HepG2 (cell line): Measurements from ENCODE around the gene DCST2. TPM values are rescaled to one million over a fixed set of nuclear protein-coding genes. Genes with fewer than 3 reads are reported as not detected.

Source experiments
- AKNA ChIP-seq: sonication (generic); formaldehyde crosslinking; IDR thresholded peaks from 2 replicates; pipeline ENCODE4 v1.4.0; 2020; ENCODE audit warnings: missing genetic modification reagents, borderline replicate concordance
- CBX1 ChIP-seq: IDR thresholded peaks from one replicate; pipeline ENCODE4 v1.6.1; 2016; ENCODE audit warnings: antibody characterized with exemption, low read depth
- ELF4 ChIP-seq: sonication (generic); formaldehyde crosslinking; IDR thresholded peaks from 2 replicates; pipeline ENCODE4 v1.5.0; 2020; ENCODE audit warnings: missing genetic modification reagents, mild to moderate bottlenecking, moderate library complexity, borderline replicate concordance
- GZF1 ChIP-seq: sonication (generic); formaldehyde crosslinking; IDR thresholded peaks from 2 replicates; pipeline ENCODE4 v1.5.1; 2020; ENCODE audit warnings: mild to moderate bottlenecking, missing genetic modification reagents
- JARID2 ChIP-seq: sonication (generic); formaldehyde crosslinking; IDR thresholded peaks from 2 replicates; pipeline ENCODE4 v1.8.1; 2023; ENCODE audit warnings: missing genetic modification reagents, inconsistent platforms; ENCODE audit not compliant: insufficient replicate concordance
- KDM6A ChIP-seq: IDR thresholded peaks from 2 replicates; pipeline ENCODE4 v1.6.1; 2016; ENCODE audit warnings: low read depth
- MIXL1 ChIP-seq: IDR thresholded peaks from 2 replicates; pipeline ENCODE4 v1.6.1; 2016
- MXD4 ChIP-seq: IDR thresholded peaks from 2 replicates; pipeline ENCODE4 v1.6.1; 2016; ENCODE audit warnings: mild to moderate bottlenecking, missing biosample characterization, missing genetic modification reagents
- NCOR1 ChIP-seq: fragments of 200-600 bp; sonication (generic); IDR thresholded peaks from 2 replicates; pipeline ENCODE4 v1.7.0; 2017; ENCODE audit warnings: antibody characterized with exemption, low read length, borderline replicate concordance
- NFE2L1 ChIP-seq: sonication (generic); formaldehyde crosslinking; IDR thresholded peaks from 2 replicates; pipeline ENCODE4 v1.4.0; 2020; ENCODE audit warnings: missing genetic modification reagents, mild to moderate bottlenecking, borderline replicate concordance
- SNAPC2 ChIP-seq: sonication (generic); formaldehyde crosslinking; IDR thresholded peaks from 2 replicates; pipeline ENCODE4 v1.8.1; 2022; ENCODE audit warnings: mild to moderate bottlenecking, missing genetic modification reagents
- TARDBP ChIP-seq: sonication (generic); formaldehyde crosslinking; IDR thresholded peaks from 2 replicates; pipeline ENCODE4 v1.8.0; 2022; ENCODE audit warnings: mild to moderate bottlenecking, missing genetic modification reagents
- ZNF121 ChIP-seq: sonication (generic); formaldehyde crosslinking; IDR thresholded peaks from 2 replicates; pipeline ENCODE4 v1.5.0; 2020; ENCODE audit warnings: mild to moderate bottlenecking, missing genetic modification reagents
- ZNF260 ChIP-seq: sonication (generic); formaldehyde crosslinking; IDR thresholded peaks from 2 replicates; pipeline ENCODE4 v1.4.0; 2020; ENCODE audit warnings: missing genetic modification reagents, low read depth, mild to moderate bottlenecking, borderline replicate concordance
- ZNF329 ChIP-seq: sonication (generic); formaldehyde crosslinking; IDR thresholded peaks from 2 replicates; pipeline ENCODE4 v1.9.0; 2021; ENCODE audit warnings: low read depth, mild to moderate bottlenecking, missing genetic modification reagents
- polyA plus RNA-seq, 8 experiments: library from polyadenylated mRNA; depleted of rRNA in 3 of 8; stranded (reverse) in 7 of 8; unstranded in 1 of 8; fragments of >200 nt; fragmentation: Illumina TruSeq in 4 of 8; extraction: Trizol in 4 of 8; gene quantifications; 2 replicates each; pipeline versions ENCODE4 v1.2.1 to v1.2.3, GENCODE V29; 2011 to 2016; ENCODE audit warnings: low read depth in 4 of 8, missing spikeins in 1 of 8, mixed read lengths in 1 of 8; ENCODE audit not compliant: insufficient read depth in 1 of 8
- total RNA-seq, 5 experiments: library from RNA; depleted of rRNA; stranded (reverse); fragments of >200 nt; fragmentation: Illumina TruSeq; extraction: Trizol; gene quantifications; 2 replicates each; pipeline ENCODE4 v1.2.3, GENCODE V29; 2016; ENCODE audit warnings: low read depth in 1 of 5
- TF ChIP-seq, protein P1 (sequence below): sonication (generic); formaldehyde crosslinking; IDR thresholded peaks from 2 replicates; pipeline ENCODE4 v1.9.0; 2022; ENCODE audit warnings: missing genetic modification reagents, mild to moderate bottlenecking, borderline replicate concordance
- TF ChIP-seq, protein P2 (sequence below): sonication (generic); formaldehyde crosslinking; IDR thresholded peaks from 2 replicates; pipeline ENCODE4 v1.4.0; 2020; ENCODE audit warnings: missing genetic modification reagents, borderline replicate concordance

The DCST2 gene
- total and polyA plus RNA-seq, 2 of the 13 experiments (the other 11 are each of a cell fraction or from before 2014, with no cell fraction given) = 0.74 TPM; not detected in 1

DNA sequence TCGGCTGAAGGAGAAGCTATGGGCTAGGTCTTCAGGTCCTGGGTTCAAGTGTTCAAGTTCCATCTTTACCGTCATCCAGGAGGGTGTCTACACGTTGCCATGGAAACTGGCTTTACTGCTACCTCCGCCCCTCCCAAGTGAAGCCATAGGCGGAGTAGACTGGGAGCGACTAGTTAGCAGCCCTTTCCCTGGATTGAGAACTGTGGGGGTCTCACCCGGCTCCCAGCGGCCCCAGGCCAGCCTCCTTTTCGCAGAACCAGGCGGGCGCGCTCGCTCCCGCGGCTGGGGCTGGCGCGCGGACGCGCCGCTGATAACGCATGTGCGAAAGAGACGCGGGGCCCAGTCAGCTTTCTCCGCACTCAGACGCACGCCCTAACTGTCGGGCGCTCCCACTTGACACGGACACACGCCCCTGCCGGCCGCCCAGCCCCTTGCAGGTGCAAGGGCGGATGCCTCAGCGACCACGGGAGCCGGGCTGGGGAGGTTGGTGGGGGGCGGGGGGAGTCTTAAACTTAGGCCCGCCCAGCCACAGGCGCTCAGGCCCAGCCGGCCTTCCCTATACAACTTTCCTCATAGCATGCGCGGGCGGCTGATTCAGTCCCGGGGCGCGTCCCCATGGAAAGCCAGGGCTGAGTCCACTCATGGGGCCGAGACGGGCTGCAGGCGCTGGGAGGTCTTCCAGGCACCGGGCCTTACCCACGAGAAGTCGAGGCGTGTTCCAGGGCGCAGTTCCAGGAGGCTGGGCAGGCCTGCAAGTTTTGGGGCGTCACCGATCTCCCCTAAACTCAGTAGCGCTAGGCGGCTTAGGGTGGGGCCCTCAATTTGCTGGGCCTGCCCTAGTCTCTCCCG, 37.4 kb upstream of the DCST2 start (continued):
- TF ChIP-seq, protein P1, sequence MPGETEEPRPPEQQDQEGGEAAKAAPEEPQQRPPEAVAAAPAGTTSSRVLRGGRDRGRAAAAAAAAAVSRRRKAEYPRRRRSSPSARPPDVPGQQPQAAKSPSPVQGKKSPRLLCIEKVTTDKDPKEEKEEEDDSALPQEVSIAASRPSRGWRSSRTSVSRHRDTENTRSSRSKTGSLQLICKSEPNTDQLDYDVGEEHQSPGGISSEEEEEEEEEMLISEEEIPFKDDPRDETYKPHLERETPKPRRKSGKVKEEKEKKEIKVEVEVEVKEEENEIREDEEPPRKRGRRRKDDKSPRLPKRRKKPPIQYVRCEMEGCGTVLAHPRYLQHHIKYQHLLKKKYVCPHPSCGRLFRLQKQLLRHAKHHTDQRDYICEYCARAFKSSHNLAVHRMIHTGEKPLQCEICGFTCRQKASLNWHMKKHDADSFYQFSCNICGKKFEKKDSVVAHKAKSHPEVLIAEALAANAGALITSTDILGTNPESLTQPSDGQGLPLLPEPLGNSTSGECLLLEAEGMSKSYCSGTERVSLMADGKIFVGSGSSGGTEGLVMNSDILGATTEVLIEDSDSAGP (CRISPR knock-in tag) = peak; percentile 55; the same call in 1 of the 2 replicates
- TF ChIP-seq ELF4 (CRISPR knock-in tag) = no peak
- no peak for TF ChIP-seq SNAPC2 (CRISPR knock-in tag)
- TF ChIP-seq JARID2 (CRISPR knock-in tag) = no peak
- TF ChIP-seq NFE2L1 = no peak
- no peak for TF ChIP-seq ZNF260 (CRISPR knock-in tag)
- no peak for TF ChIP-seq AKNA (CRISPR knock-in tag)
- TF ChIP-seq MIXL1 (CRISPR knock-in tag) = 0 out of 2 replicates have a peak, but pooled peaks have one; percentile 16
- no peak for TF ChIP-seq NCOR1
- TF ChIP-seq, protein P2, sequence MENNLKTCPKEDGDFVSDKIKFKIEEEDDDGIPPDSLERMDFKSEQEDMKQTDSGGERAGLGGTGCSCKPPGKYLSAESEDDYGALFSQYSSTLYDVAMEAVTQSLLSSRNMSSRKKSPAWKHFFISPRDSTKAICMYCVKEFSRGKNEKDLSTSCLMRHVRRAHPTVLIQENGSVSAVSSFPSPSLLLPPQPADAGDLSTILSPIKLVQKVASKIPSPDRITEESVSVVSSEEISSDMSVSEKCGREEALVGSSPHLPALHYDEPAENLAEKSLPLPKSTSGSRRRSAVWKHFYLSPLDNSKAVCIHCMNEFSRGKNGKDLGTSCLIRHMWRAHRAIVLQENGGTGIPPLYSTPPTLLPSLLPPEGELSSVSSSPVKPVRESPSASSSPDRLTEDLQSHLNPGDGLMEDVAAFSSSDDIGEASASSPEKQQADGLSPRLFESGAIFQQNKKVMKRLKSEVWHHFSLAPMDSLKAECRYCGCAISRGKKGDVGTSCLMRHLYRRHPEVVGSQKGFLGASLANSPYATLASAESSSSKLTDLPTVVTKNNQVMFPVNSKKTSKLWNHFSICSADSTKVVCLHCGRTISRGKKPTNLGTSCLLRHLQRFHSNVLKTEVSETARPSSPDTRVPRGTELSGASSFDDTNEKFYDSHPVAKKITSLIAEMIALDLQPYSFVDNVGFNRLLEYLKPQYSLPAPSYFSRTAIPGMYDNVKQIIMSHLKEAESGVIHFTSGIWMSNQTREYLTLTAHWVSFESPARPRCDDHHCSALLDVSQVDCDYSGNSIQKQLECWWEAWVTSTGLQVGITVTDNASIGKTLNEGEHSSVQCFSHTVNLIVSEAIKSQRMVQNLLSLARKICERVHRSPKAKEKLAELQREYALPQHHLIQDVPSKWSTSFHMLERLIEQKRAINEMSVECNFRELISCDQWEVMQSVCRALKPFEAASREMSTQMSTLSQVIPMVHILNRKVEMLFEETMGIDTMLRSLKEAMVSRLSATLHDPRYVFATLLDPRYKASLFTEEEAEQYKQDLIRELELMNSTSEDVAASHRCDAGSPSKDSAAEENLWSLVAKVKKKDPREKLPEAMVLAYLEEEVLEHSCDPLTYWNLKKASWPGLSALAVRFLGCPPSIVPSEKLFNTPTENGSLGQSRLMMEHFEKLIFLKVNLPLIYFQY = no peak
- no peak for TF ChIP-seq CBX1
- no peak; the same call in 1 of the 2 replicates for TF ChIP-seq MXD4 (CRISPR knock-in tag)
- peak; percentile 60; the same call in 1 of the 2 replicates for TF ChIP-seq ZNF121 (CRISPR knock-in tag)
- TF ChIP-seq ZNF329 (CRISPR knock-in tag) = no peak
- no peak for TF ChIP-seq KDM6A (CRISPR knock-in tag)
- TF ChIP-seq GZF1 (CRISPR knock-in tag) = no peak
- no peak for TF ChIP-seq TARDBP
